ENCODE results near the gene SUN1. TPM values are rescaled to one million over a fixed set of nuclear protein-coding genes. Genes with fewer than 3 reads are reported as not detected.

SUN1 gene
- total and polyA plus RNA-seq, 2 of the 8 experiments (the other 6 are each of a cell fraction or from before 2014, with no cell fraction given) = 108 to 158 TPM

GRCh38 chr7:894164-894867, 62.0 kb downstream of the SUN1 start:
- Histone ChIP-seq H2AK5ac (ENCODE audit: low read depth, low read length) (no peak overlapping the region), H4K8ac (ENCODE audit: extremely low read depth, insufficient read depth, low read length) (no peak overlapping the region), H3K9me3 (ENCODE audit: insufficient read depth in 2 of 2, low read depth in 1 of 2, low read length in 1 of 2) (no peaks in the 10 kb centered on the region), H3K56ac (replicated peaks; ENCODE audit: insufficient read length, low read depth, low read length) (no peak overlapping the region), H3K23ac (ENCODE audit: insufficient read length) (no peak overlapping the region), H3K79me1 (ENCODE audit: low read depth, low read length) (peaks cover 11% of the 10 kb centered on the region), H2BK12ac (ENCODE audit: low read depth, low read length) (no peak overlapping the region), H3K18ac (ENCODE audit: extremely low read depth, low read length) (no peak overlapping the region), H4K5ac (ENCODE audit: insufficient read length, low read depth, low read length) (no peak overlapping the region), H3K27me3 (replicated peaks in 1 of 4; ENCODE audit: control insufficient read depth in 3 of 4, extremely low read depth in 1 of 4, insufficient read depth in 3 of 4, low read length in 3 of 4) (no peaks in the 10 kb centered on the region), H2AFZ (ENCODE audit: low read length) (no peak overlapping the region), H3K79me2 (ENCODE audit: control insufficient read depth in 1 of 2, insufficient read depth in 2 of 2, low read length in 2 of 2) (peaks cover 0 to 4% of the 10 kb centered on the region in 2 experiments; a peak in 1 of 4 replicates), H3K36me3 (ENCODE audit: control insufficient read depth in 2 of 4, insufficient read depth in 4 of 4, low read length in 3 of 4) (peaks cover 22 to 66% (median 48%) of the 10 kb centered on the region in 4 experiments), H4K20me1 (replicated peaks in 1 of 2; ENCODE audit: control insufficient read depth in 1 of 2, insufficient read depth in 2 of 2, low read length in 2 of 2) (peaks cover 12 to 22% of the 10 kb centered on the region in 2 experiments), H3K4me1 (replicated peaks in 1 of 4; ENCODE audit: control insufficient read depth in 3 of 4, insufficient read depth in 4 of 4, low read length in 3 of 4) (peaks cover 0 to 3% (median under 1%) of the 10 kb centered on the region in 4 experiments; a peak in 2 of 7 replicates), H2BK15ac (ENCODE audit: low read length) (no peak overlapping the region), H3K23me2 (ENCODE audit: low read depth, low read length) (peaks cover 2% of the 10 kb centered on the region; the same call in 1 of the 2 replicates), H3K4me3 (ENCODE audit: extremely low read depth in 1 of 4, insufficient read depth in 2 of 4, low read depth in 3 of 4, low read length in 4 of 4) (no peak overlapping the region), H3K27ac (ENCODE audit: low read depth, low read length) (no peak overlapping the region), H3K4me2 (ENCODE audit: insufficient read depth in 1 of 2, low read depth in 2 of 2, low read length in 2 of 2) (no peak overlapping the region), H2BK5ac (ENCODE audit: low read depth, low read length) (no peak overlapping the region), H3K4ac (replicated peaks; ENCODE audit: insufficient read length, low read depth, low read length) (no peak overlapping the region), H2BK120ac (replicated peaks; ENCODE audit: low read depth, low read length) (no peak overlapping the region), H4K91ac (replicated peaks; ENCODE audit: insufficient read length, low read length) (no peak overlapping the region), H3K14ac (ENCODE audit: insufficient read length) (no peak overlapping the region), H3K9ac (replicated peaks in 1 of 4; ENCODE audit: extremely low read depth in 1 of 4, low read depth in 3 of 4, low read length in 3 of 4) (no peak overlapping the region), H2BK20ac (ENCODE audit: low read length) (no peak overlapping the region)
- 95% methylated on average over 29 of the region's 40 CpGs; no CpG with 5 or more reads in 1 of the 2 experiments for WGBS, 2 experiments (ENCODE audit: extremely low coverage in 1 of 2, insufficient coverage in 1 of 2, insufficient read length in 1 of 2, insufficient replicate concordance in 2 of 2, low coverage in 1 of 2, low lambda C conversion rate in 2 of 2, missing lambda C conversion rate in 1 of 2)
- ChIA-PET POLR2A (ENCODE audit: partially characterized antibody) (interaction anchor here (0.6 to 1.5 kb wide), 3 partner anchors 11 to 1242 kb away, joined by 4 to 5 read pairs (median 4); no protein-coding TSS in a partner anchor), CTCF (ENCODE audit: partially characterized antibody) (interaction anchor here (0.6 kb wide), 1 partner anchor 104 kb away, joined by 3 read pairs; no protein-coding TSS in a partner anchor)
- DNase-seq (ENCODE audit: low read depth in 1 of 2, low spot score in 2 of 2) (no peak), FAIRE-seq (no peak)
- TF ChIP-seq NANOG (IDR thresholded peaks at IDR 0.05; ENCODE audit: insufficient read depth, low read depth, low read length, poor library complexity, severe bottlenecking) (no peak), CHD2 (IDR thresholded peaks at IDR 0.05; ENCODE audit: low read length) (no peak), SUZ12 (IDR thresholded peaks at IDR 0.05; ENCODE audit: low read length) (no peak), BRCA1 (IDR thresholded peaks at IDR 0.05; ENCODE audit: low read depth, low read length) (no peak), TCF12 (IDR thresholded peaks at IDR 0.05; ENCODE audit: low read depth, low read length) (no peak), FOSL1 (IDR thresholded peaks at IDR 0.05; ENCODE audit: insufficient read depth, low read depth, low read length) (no peak), GABPA (IDR thresholded peaks at IDR 0.05; ENCODE audit: borderline replicate concordance, insufficient read depth, low read length) (no peak), SAP30 (IDR thresholded peaks at IDR 0.05; ENCODE audit: insufficient read depth, insufficient replicate concordance, low read length) (no peak), SRF (IDR thresholded peaks at IDR 0.05; ENCODE audit: low read depth, low read length) (no peak), CBX8 (IDR thresholded peaks at IDR 0.05; ENCODE audit: borderline replicate concordance, low read depth, low read length) (no peak), RBBP5 (IDR thresholded peaks at IDR 0.05; ENCODE audit: borderline replicate concordance, low read depth, low read length) (no peak), EGR1 (IDR thresholded peaks at IDR 0.05; ENCODE audit: borderline replicate concordance, low read depth, low read length) (no peak)
